Measurements from ENCODE around the gene CSTF1.
"Not testable (repeated sequence)": the region's sequence is repeated elsewhere in the genome, so short reads cannot be mapped to it uniquely, and the experiment has no call there.

Gene CSTF1

GRCh38 chr20:56383334-56383733 lies 9.1 kb upstream of the CSTF1 start:
- no peak overlapping the region for H3K4me3 ChIP-seq (ENCODE audit: insufficient read depth, low read depth, low read length, poor library complexity, severe bottlenecking)
- H3K4me1 ChIP-seq (ENCODE audit: control insufficient read depth, insufficient read depth, low read length, poor library complexity, severe bottlenecking) = no peaks in the 10 kb centered on the region
- H3K27ac ChIP-seq (ENCODE audit: insufficient read depth, low read length, poor library complexity, severe bottlenecking) = no peak overlapping the region
- H3K27me3 ChIP-seq (replicated peaks; ENCODE audit: control insufficient read depth, insufficient read depth, low read length, poor library complexity, severe bottlenecking) = no peaks in the 10 kb centered on the region
- DNase-seq = no peak
- no peaks in the 10 kb centered on the region for H3K36me3 ChIP-seq (ENCODE audit: control insufficient read depth, insufficient read depth, low read length)
- no peaks in the 10 kb centered on the region for H3K9me3 ChIP-seq (ENCODE audit: control insufficient read depth, low read length)

GRCh38 chr20:56385130-56385529 lies 7.3 kb upstream of the CSTF1 start:
- no peak for DNase-seq
- Histone ChIP-seq H3K9me3 (ENCODE audit: control insufficient read depth, low read length) (no peaks in the 10 kb centered on the region), H3K4me3 (ENCODE audit: insufficient read depth, low read depth, low read length, poor library complexity, severe bottlenecking) (no peak overlapping the region), H3K4me1 (ENCODE audit: control insufficient read depth, insufficient read depth, low read length, poor library complexity, severe bottlenecking) (no peaks in the 10 kb centered on the region), H3K27ac (ENCODE audit: insufficient read depth, low read length, poor library complexity, severe bottlenecking) (no peak overlapping the region), H3K36me3 (ENCODE audit: control insufficient read depth, insufficient read depth, low read length) (no peaks in the 10 kb centered on the region), H3K27me3 (replicated peaks; ENCODE audit: control insufficient read depth, insufficient read depth, low read length, poor library complexity, severe bottlenecking) (no peaks in the 10 kb centered on the region)

- H3K4me3 ChIP-seq (ENCODE audit: insufficient read depth, low read depth, low read length, poor library complexity, severe bottlenecking) = no peak overlapping the region
- H3K9me3 ChIP-seq (ENCODE audit: control insufficient read depth, low read length) = no peaks in the 10 kb centered on the region
- no peaks in the 10 kb centered on the region for H3K27me3 ChIP-seq (replicated peaks; ENCODE audit: control insufficient read depth, insufficient read depth, low read length, poor library complexity, severe bottlenecking)
- DNase-seq = no peak
- H3K27ac ChIP-seq (ENCODE audit: insufficient read depth, low read length, poor library complexity, severe bottlenecking) = no peak overlapping the region
- H3K36me3 ChIP-seq (ENCODE audit: control insufficient read depth, insufficient read depth, low read length) = no peaks in the 10 kb centered on the region
- H3K4me1 ChIP-seq (ENCODE audit: control insufficient read depth, insufficient read depth, low read length, poor library complexity, severe bottlenecking) = no peaks in the 10 kb centered on the region
Measured at GRCh38 chr20:56386219-56386618, 6.2 kb upstream of the CSTF1 start.

GRCh38 chr20:56388882-56389281 lies 3.6 kb upstream of the CSTF1 start:
- Histone ChIP-seq H3K4me3 (ENCODE audit: insufficient read depth, low read depth, low read length, poor library complexity, severe bottlenecking) (no peak overlapping the region), H3K9me3 (ENCODE audit: control insufficient read depth, low read length) (no peaks in the 10 kb centered on the region), H3K27ac (ENCODE audit: insufficient read depth, low read length, poor library complexity, severe bottlenecking) (no peak overlapping the region), H3K36me3 (ENCODE audit: control insufficient read depth, insufficient read depth, low read length) (no peaks in the 10 kb centered on the region), H3K4me1 (ENCODE audit: control insufficient read depth, insufficient read depth, low read length, poor library complexity, severe bottlenecking) (peaks cover 12% of the 10 kb centered on the region), H3K27me3 (replicated peaks; ENCODE audit: control insufficient read depth, insufficient read depth, low read length, poor library complexity, severe bottlenecking) (no peaks in the 10 kb centered on the region)
- no peak for DNase-seq

GRCh38 chr20:56389807-56390206 lies 2.6 kb upstream of the CSTF1 start:
- no peaks in the 10 kb centered on the region for H3K36me3 ChIP-seq (ENCODE audit: control insufficient read depth, insufficient read depth, low read length)
- H3K27ac ChIP-seq (ENCODE audit: insufficient read depth, low read length, poor library complexity, severe bottlenecking) = no peak overlapping the region
- DNase-seq = no peak
- peaks cover 14% of the 10 kb centered on the region for H3K4me1 ChIP-seq (ENCODE audit: control insufficient read depth, insufficient read depth, low read length, poor library complexity, severe bottlenecking)
- H3K27me3 ChIP-seq (replicated peaks; ENCODE audit: control insufficient read depth, insufficient read depth, low read length, poor library complexity, severe bottlenecking) = no peaks in the 10 kb centered on the region
- no peak overlapping the region for H3K4me3 ChIP-seq (ENCODE audit: insufficient read depth, low read depth, low read length, poor library complexity, severe bottlenecking)
- no peaks in the 10 kb centered on the region for H3K9me3 ChIP-seq (ENCODE audit: control insufficient read depth, low read length)

- H3K27me3 ChIP-seq (replicated peaks; ENCODE audit: control insufficient read depth, insufficient read depth, low read length, poor library complexity, severe bottlenecking); DNase-seq; H3K4me3 ChIP-seq (ENCODE audit: insufficient read depth, low read depth, low read length, poor library complexity, severe bottlenecking); H3K27ac ChIP-seq (ENCODE audit: insufficient read depth, low read length, poor library complexity, severe bottlenecking); H3K9me3 ChIP-seq (ENCODE audit: control insufficient read depth, low read length); H3K36me3 ChIP-seq (ENCODE audit: control insufficient read depth, insufficient read depth, low read length): not testable (repeated sequence)
- H3K4me1 ChIP-seq (ENCODE audit: control insufficient read depth, insufficient read depth, low read length, poor library complexity, severe bottlenecking) = peaks cover 14% of the 10 kb centered on the region
Measured at GRCh38 chr20:56390396-56390795, 2.0 kb upstream of the CSTF1 start.

GRCh38 chr20:56391037-56391436 lies 1.4 kb upstream of the CSTF1 start:
- Histone ChIP-seq H3K27ac (ENCODE audit: insufficient read depth, low read length, poor library complexity, severe bottlenecking) (no peak overlapping the region), H3K4me1 (ENCODE audit: control insufficient read depth, insufficient read depth, low read length, poor library complexity, severe bottlenecking) (peaks cover 14% of the 10 kb centered on the region), H3K27me3 (replicated peaks; ENCODE audit: control insufficient read depth, insufficient read depth, low read length, poor library complexity, severe bottlenecking) (no peaks in the 10 kb centered on the region), H3K4me3 (ENCODE audit: insufficient read depth, low read depth, low read length, poor library complexity, severe bottlenecking) (no peak overlapping the region), H3K9me3 (ENCODE audit: control insufficient read depth, low read length) (no peaks in the 10 kb centered on the region), H3K36me3 (ENCODE audit: control insufficient read depth, insufficient read depth, low read length) (peaks cover 8% of the 10 kb centered on the region)
- no peak for DNase-seq

- H3K9me3 ChIP-seq (ENCODE audit: control insufficient read depth, low read length) = no peaks in the 10 kb centered on the region
- peak overlapping the region; percentile 86 for H3K27ac ChIP-seq (ENCODE audit: insufficient read depth, low read length, poor library complexity, severe bottlenecking)
- peak overlapping the region; percentile 83 for H3K4me3 ChIP-seq (ENCODE audit: insufficient read depth, low read depth, low read length, poor library complexity, severe bottlenecking)
- DNase-seq = no peak
- H3K36me3 ChIP-seq (ENCODE audit: control insufficient read depth, insufficient read depth, low read length) = peaks cover 12% of the 10 kb centered on the region
- peaks cover 14% of the 10 kb centered on the region for H3K4me1 ChIP-seq (ENCODE audit: control insufficient read depth, insufficient read depth, low read length, poor library complexity, severe bottlenecking)
- no peaks in the 10 kb centered on the region for H3K27me3 ChIP-seq (replicated peaks; ENCODE audit: control insufficient read depth, insufficient read depth, low read length, poor library complexity, severe bottlenecking)
Measured at GRCh38 chr20:56391596-56392131, 781 bp upstream of the CSTF1 start.

GRCh38 chr20:56392881-56393482 lies 537 bp downstream of the CSTF1 start:
- peak overlapping the region; percentile 83 for H3K4me3 ChIP-seq (ENCODE audit: insufficient read depth, low read depth, low read length, poor library complexity, severe bottlenecking)
- DNase-seq = no peak
- peaks cover 14% of the 10 kb centered on the region for H3K4me1 ChIP-seq (ENCODE audit: control insufficient read depth, insufficient read depth, low read length, poor library complexity, severe bottlenecking)
- no peaks in the 10 kb centered on the region for H3K9me3 ChIP-seq (ENCODE audit: control insufficient read depth, low read length)
- H3K36me3 ChIP-seq (ENCODE audit: control insufficient read depth, insufficient read depth, low read length) = peaks cover 23% of the 10 kb centered on the region
- H3K27me3 ChIP-seq (replicated peaks; ENCODE audit: control insufficient read depth, insufficient read depth, low read length, poor library complexity, severe bottlenecking) = no peaks in the 10 kb centered on the region
- peak overlapping the region; percentile 86 for H3K27ac ChIP-seq (ENCODE audit: insufficient read depth, low read length, poor library complexity, severe bottlenecking)

GRCh38 chr20:56393653-56394052 lies 1.2 kb downstream of the CSTF1 start:
- H3K27me3 ChIP-seq (replicated peaks; ENCODE audit: control insufficient read depth, insufficient read depth, low read length, poor library complexity, severe bottlenecking) = no peaks in the 10 kb centered on the region
- H3K36me3 ChIP-seq (ENCODE audit: control insufficient read depth, insufficient read depth, low read length) = peaks cover 30% of the 10 kb centered on the region
- H3K27ac ChIP-seq (ENCODE audit: insufficient read depth, low read length, poor library complexity, severe bottlenecking) = peak overlapping the region; percentile 86
- DNase-seq = no peak
- peaks cover 14% of the 10 kb centered on the region for H3K4me1 ChIP-seq (ENCODE audit: control insufficient read depth, insufficient read depth, low read length, poor library complexity, severe bottlenecking)
- peak overlapping the region; percentile 83 for H3K4me3 ChIP-seq (ENCODE audit: insufficient read depth, low read depth, low read length, poor library complexity, severe bottlenecking)
- H3K9me3 ChIP-seq (ENCODE audit: control insufficient read depth, low read length) = no peaks in the 10 kb centered on the region

All from effector memory CD4-positive, alpha-beta T cell (primary cell).